ENCODE results near the gene ARHGAP26.
"Not testable (repeated sequence)": the region's sequence is repeated elsewhere in the genome, so short reads cannot be mapped to it uniquely, and the experiment has no call there.

The ARHGAP26 gene

GRCh38 chr5:143065185-143065965 is 295.2 kb downstream of the ARHGAP26 start:
- DNase-seq (ENCODE audit: low spot score) = no peak

- DNase-seq (ENCODE audit: low spot score) = no peak
Measured at GRCh38 chr5:143065996-143066522, 295.9 kb downstream of the ARHGAP26 start.

GRCh38 chr5:143066556-143067281 is 296.5 kb downstream of the ARHGAP26 start:
- no peak for DNase-seq (ENCODE audit: low spot score)

GRCh38 chr5:143068712-143069111 is 298.5 kb downstream of the ARHGAP26 start:
- DNase-seq (ENCODE audit: low spot score) = no peak

GRCh38 chr5:143071927-143072326 is 301.8 kb downstream of the ARHGAP26 start:
- DNase-seq (ENCODE audit: low spot score) = no peak

GRCh38 chr5:143072734-143073133 is 302.6 kb downstream of the ARHGAP26 start:
- DNase-seq (ENCODE audit: low spot score) = no peak

- no peak for DNase-seq (ENCODE audit: low spot score)
Measured at GRCh38 chr5:143073766-143074165, 303.6 kb downstream of the ARHGAP26 start.

- DNase-seq (ENCODE audit: low spot score) = no peak
Measured at GRCh38 chr5:143074414-143074996, 304.3 kb downstream of the ARHGAP26 start.

GRCh38 chr5:143076377-143076776 is 306.2 kb downstream of the ARHGAP26 start:
- no peak for DNase-seq (ENCODE audit: low spot score)

GRCh38 chr5:143077453-143078103 is 307.4 kb downstream of the ARHGAP26 start:
- no peak for DNase-seq (ENCODE audit: low spot score)

GRCh38 chr5:143078313-143078712 is 308.1 kb downstream of the ARHGAP26 start:
- DNase-seq (ENCODE audit: low spot score) = peak; percentile 25

- no peak for DNase-seq (ENCODE audit: low spot score)
Measured at GRCh38 chr5:143078971-143079370, 308.8 kb downstream of the ARHGAP26 start.

GRCh38 chr5:143080407-143080806 is 310.2 kb downstream of the ARHGAP26 start:
- no peak for DNase-seq (ENCODE audit: low spot score)

GRCh38 chr5:143080982-143081381 is 310.8 kb downstream of the ARHGAP26 start:
- DNase-seq (ENCODE audit: low spot score) = no peak

- DNase-seq (ENCODE audit: low spot score) = no peak
Measured at GRCh38 chr5:143083006-143083405, 312.8 kb downstream of the ARHGAP26 start.

- no peak for DNase-seq (ENCODE audit: low spot score)
Measured at GRCh38 chr5:143084407-143084806, 314.2 kb downstream of the ARHGAP26 start.

- DNase-seq (ENCODE audit: low spot score) = no peak
Measured at GRCh38 chr5:143085319-143085917, 315.2 kb downstream of the ARHGAP26 start.

GRCh38 chr5:143086546-143086907 is 316.4 kb downstream of the ARHGAP26 start:
- DNase-seq (ENCODE audit: low spot score) = no peak

GRCh38 chr5:143086908-143087637 is 316.9 kb downstream of the ARHGAP26 start:
- DNase-seq (ENCODE audit: low spot score) = peak; percentile 71

GRCh38 chr5:143088702-143089101 is 318.5 kb downstream of the ARHGAP26 start:
- not testable (repeated sequence) for DNase-seq (ENCODE audit: low spot score)

GRCh38 chr5:143090044-143090443 is 319.9 kb downstream of the ARHGAP26 start:
- not testable (repeated sequence) for DNase-seq (ENCODE audit: low spot score)
